ENCODE data around the gene TGM4.

- TF ChIP-seq CTCF (IDR thresholded peaks at IDR 0.05; ENCODE audit: insufficient read depth, low read length, poor library complexity, severe bottlenecking): no peak
- no peak for TF ChIP-seq EZH2phosphoT487 (conservative IDR thresholded peaks at IDR 0.05; ENCODE audit: low read length)
These were observed at the start of gene TGM4 for GRCh38 chr3:44874308-44874707.
